GM12872 (cell line): ENCODE data around the gene ARHGAP15.

Experiments used
- CTCF ChIP-seq: IDR thresholded peaks from 3 replicates; pipeline ENCODE4 v1.5.1; 2011; ENCODE audit warnings: low read depth, mild to moderate bottlenecking, low read length, moderate library complexity; ENCODE audit not compliant: insufficient read depth

ARHGAP15 gene

GRCh38 chr2:143428700-143429099, 299.5 kb downstream of the ARHGAP15 start:
- TF ChIP-seq CTCF: no peak

GRCh38 chr2:143429932-143430679, 300.9 kb downstream of the ARHGAP15 start:
- no peak for TF ChIP-seq CTCF

GRCh38 chr2:143431316-143431715, 302.1 kb downstream of the ARHGAP15 start:
- TF ChIP-seq CTCF: no peak

GRCh38 chr2:143433251-143433650, 304.0 kb downstream of the ARHGAP15 start:
- TF ChIP-seq CTCF: no peak

- no peak for TF ChIP-seq CTCF
Measured at GRCh38 chr2:143433840-143434239, 304.6 kb downstream of the ARHGAP15 start.

- TF ChIP-seq CTCF: no peak
Measured at GRCh38 chr2:143434445-143434844, 305.2 kb downstream of the ARHGAP15 start.

- no peak for TF ChIP-seq CTCF
Measured at GRCh38 chr2:143435131-143435530, 305.9 kb downstream of the ARHGAP15 start.
